Measurements from ENCODE around the gene PCDHB12.

PCDHB12 gene

DNA sequence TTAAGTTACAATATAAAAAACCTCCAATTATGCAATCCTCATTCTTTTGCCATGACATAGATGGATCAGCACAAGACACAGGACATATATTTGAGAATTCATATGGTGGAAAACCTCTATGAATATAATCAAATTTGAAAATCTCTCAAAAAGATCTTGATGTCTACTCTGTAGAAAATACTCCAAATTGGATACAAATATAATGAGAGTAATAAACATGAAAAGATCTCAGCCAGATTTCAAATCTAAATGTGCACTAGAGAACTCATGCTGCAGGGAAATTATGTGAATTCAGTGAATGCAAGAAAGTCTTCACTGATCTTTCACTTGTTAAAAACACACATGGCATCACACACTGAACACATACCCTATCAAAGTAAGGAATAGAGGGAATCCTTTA is 50.4 kb downstream of the PCDHB12 start:
- FAIRE-seq (no peak), DNase-seq (ENCODE audit: insufficient read length, low spot score) (no peak)

DNA sequence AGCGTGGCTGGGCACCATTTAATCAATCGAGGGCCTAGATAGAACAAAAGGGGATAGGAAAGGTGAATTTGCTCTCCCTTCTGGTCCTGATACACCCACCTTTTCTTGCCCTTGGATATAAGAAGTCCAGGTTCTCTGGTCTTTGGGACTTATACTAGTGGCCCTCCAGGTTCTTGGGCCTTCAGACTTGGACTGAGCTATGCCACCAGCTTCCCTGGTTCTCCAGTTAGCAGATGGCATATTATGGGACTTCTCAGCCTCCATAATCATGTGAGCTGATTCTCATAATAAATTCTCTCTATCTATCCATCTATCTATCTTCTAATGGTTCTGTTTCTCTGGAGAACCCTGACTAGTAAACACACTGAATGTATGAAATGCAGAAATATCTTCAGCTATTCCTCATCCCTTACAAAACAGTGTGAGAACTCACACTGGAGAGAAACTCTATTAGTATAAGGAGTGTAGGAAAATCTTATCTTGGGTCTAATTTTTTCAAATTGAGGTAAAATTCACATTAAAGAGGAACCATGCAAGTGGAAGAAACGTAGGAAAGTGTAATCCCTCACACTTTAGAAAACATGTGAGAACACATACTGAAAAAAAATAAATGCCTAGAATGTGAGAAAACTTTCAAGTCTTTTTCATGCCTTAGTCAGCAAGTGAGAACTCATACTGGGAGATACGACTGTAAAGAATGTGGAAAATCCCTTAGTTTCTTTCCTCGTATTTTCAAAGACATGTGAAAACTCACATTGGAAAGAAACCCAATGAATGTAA is 52.1 kb downstream of the PCDHB12 start:
- no peak for FAIRE-seq
- DNase-seq (ENCODE audit: insufficient read length, low spot score), result no peak

DNA sequence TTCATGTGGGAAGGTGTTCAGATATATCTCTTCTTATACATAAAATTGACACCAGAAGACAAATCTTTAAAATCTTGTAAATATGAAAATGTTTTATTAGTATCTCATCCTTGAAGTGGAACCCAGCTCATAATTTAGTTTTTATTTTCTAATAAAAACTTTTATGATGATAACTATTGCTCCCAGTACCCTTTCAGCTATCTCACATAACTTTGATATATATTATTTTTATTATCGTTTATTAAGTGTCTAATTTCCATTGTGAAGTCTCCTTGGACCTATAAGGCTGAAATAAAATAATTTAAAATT is 52.7 kb downstream of the PCDHB12 start:
- no peak for FAIRE-seq
- no peak for DNase-seq (ENCODE audit: insufficient read length, low spot score)

All from GM19239 (cell line).